SK-N-SH (cell line): ENCODE data around the gene DEGS1. TPM values are rescaled to one million over a fixed set of nuclear protein-coding genes. Genes with fewer than 3 reads are reported as not detected.

Source experiments
- CTCF ChIA-PET: fragments of 300-600, 350-600 bp; formaldehyde crosslinking; extraction: SDS; loops from one replicate; lab custom pipeline; 2021; lab: Yijun Ruan, JAX
- POLR2A ChIA-PET: fragments of 350-600 bp; sonication (Branson Sonifier 250); formaldehyde crosslinking; extraction: SDS; loops from one replicate; lab custom pipeline; 2020; ENCODE audit warnings: antibody characterized with exemption, inconsistent platforms; lab: Yijun Ruan, JAX
- DNase-seq: peaks from one replicate; pipeline ENCODE4 v3.0.0; 2012
- H2AFZ ChIP-seq: fragments of 200-600 bp; sonication (generic); 2 replicates; pipeline ENCODE4 v1.8.1; 2016; ENCODE audit warnings: antibody characterized with exemption, mild to moderate bottlenecking, low read depth
- H3F3A ChIP-seq: fragments of 200-600 bp; sonication (generic); replicated peaks from 2 replicates; pipeline ENCODE3; 2016; ENCODE audit warnings: antibody characterized with exemption, mild to moderate bottlenecking; ENCODE audit not compliant: insufficient read depth
- H3K27ac ChIP-seq, 2 experiments: fragments of 200-500 bp in 1 of 2; fragments of 200-600 bp in 1 of 2; sonication (Bioruptor generic) in 1 of 2; sonication (generic), shearing (Covaris generic) in 1 of 2; 2 replicates each; pipeline versions ENCODE4 v1.5.1 to v1.6.1; 2014 to 2016; ENCODE audit warnings: low read depth in 2 of 2, inconsistent platforms in 1 of 2, low read length in 1 of 2, mild to moderate bottlenecking in 1 of 2, mixed read lengths in 1 of 2
- H3K27me3 ChIP-seq: fragments of 200-600 bp; sonication (generic), shearing (Covaris generic); 2 replicates; pipeline ENCODE4 v1.6.1; 2016; ENCODE audit warnings: mixed run types; ENCODE audit not compliant: insufficient read depth
- H3K36me3 ChIP-seq, 2 experiments: fragments of 200-500 bp in 1 of 2; fragments of 200-600 bp in 1 of 2; sonication (Bioruptor generic) in 1 of 2; sonication (generic) in 1 of 2; replicated peaks in 1 of 2; 2 replicates each; pipeline versions ENCODE3 to v1.5.1; 2014 to 2016; ENCODE audit warnings: low read length in 1 of 2, mild to moderate bottlenecking in 1 of 2; ENCODE audit not compliant: insufficient read depth in 2 of 2, control insufficient read depth in 1 of 2
- H3K4me1 ChIP-seq, 2 experiments: fragments of 200-500 bp in 1 of 2; fragments of 200-600 bp in 1 of 2; sonication (Bioruptor generic) in 1 of 2; sonication (generic), shearing (Covaris generic) in 1 of 2; 2 replicates each; pipeline versions ENCODE4 v1.5.1 to v1.6.1; 2014 to 2016; ENCODE audit warnings: low read depth in 1 of 2, low read length in 1 of 2, mixed run types in 1 of 2; ENCODE audit not compliant: insufficient read depth in 2 of 2, control insufficient read depth in 1 of 2
- H3K4me2 ChIP-seq: fragments of 200-600 bp; sonication (generic), shearing (Covaris generic); 2 replicates; pipeline ENCODE4 v1.6.1; 2017; ENCODE audit warnings: mixed run types
- H3K4me3 ChIP-seq, 2 experiments: fragments of 200-500 bp in 1 of 2; fragments of 200-600 bp in 1 of 2; sonication (Bioruptor generic) in 1 of 2; sonication (generic), shearing (Covaris generic) in 1 of 2; 2 replicates each; pipeline versions ENCODE4 v1.5.1 to v1.8.1; 2014 to 2016; ENCODE audit warnings: low read depth in 2 of 2, inconsistent platforms in 1 of 2, low read length in 1 of 2, mild to moderate bottlenecking in 1 of 2, mixed read lengths in 1 of 2, moderate library complexity in 1 of 2
- H3K79me2 ChIP-seq: fragments of 200-600 bp; sonication (generic); 2 replicates; pipeline ENCODE4 v1.8.1; 2017; ENCODE audit warnings: mild to moderate bottlenecking; ENCODE audit not compliant: insufficient read depth
- H3K9ac ChIP-seq: fragments of 200-600 bp; sonication (generic); 2 replicates; pipeline ENCODE4 v1.6.1; 2017; ENCODE audit warnings: mixed run types
- H3K9me2 ChIP-seq: fragments of 200-600 bp; sonication (generic); 2 replicates; pipeline ENCODE4 v1.6.1; 2017; ENCODE audit warnings: mixed run types
- H3K9me3 ChIP-seq: fragments of 200-600 bp; sonication (generic); 2 replicates; pipeline ENCODE4 v1.6.1; 2017; ENCODE audit warnings: mixed run types, mild to moderate bottlenecking, moderate library complexity
- H4K20me1 ChIP-seq: fragments of 200-600 bp; sonication (generic); 2 replicates; pipeline ENCODE4 v1.6.1; 2017; ENCODE audit warnings: mild to moderate bottlenecking, mixed run types; ENCODE audit not compliant: insufficient read depth
- EZH2phosphoT487 ChIP-seq: fragments of 200-600 bp; sonication (generic); IDR thresholded peaks from 2 replicates; pipeline ENCODE4 v1.6.1; 2017; ENCODE audit warnings: low read depth, mixed run types, mild to moderate bottlenecking, antibody characterized with exemption, moderate library complexity, borderline replicate concordance
- FOXJ3 ChIP-seq: sonication (generic); formaldehyde crosslinking; IDR thresholded peaks from 2 replicates; pipeline ENCODE4 v1.5.1; 2020; ENCODE audit warnings: mild to moderate bottlenecking, missing genetic modification reagents
- GATA2 ChIP-seq: sonication (generic); formaldehyde crosslinking; IDR thresholded peaks from 2 replicates; pipeline ENCODE4 v1.5.0; 2020; ENCODE audit warnings: mild to moderate bottlenecking, missing genetic modification reagents
- JUND ChIP-seq: IDR thresholded peaks from 2 replicates; pipeline ENCODE4 v1.4.0; 2012
- MXI1 ChIP-seq: IDR thresholded peaks from 2 replicates; pipeline ENCODE4 v1.6.1; 2012; ENCODE audit warnings: mild to moderate bottlenecking, low read depth, low read length, improper control_type of control experiment
- NFIC ChIP-seq: IDR thresholded peaks from 2 replicates; pipeline ENCODE4 v1.4.0; 2012; ENCODE audit warnings: borderline replicate concordance
- POLR2AphosphoS5 ChIP-seq: IDR thresholded peaks from 2 replicates; pipeline ENCODE4 v1.6.1; 2012; ENCODE audit warnings: low read depth, low read length
- RFX5 ChIP-seq: IDR thresholded peaks from 2 replicates; pipeline ENCODE4 v1.6.1; 2012; ENCODE audit warnings: mild to moderate bottlenecking, improper control_type of control experiment, low read length
- RXRA ChIP-seq: IDR thresholded peaks from 2 replicates; pipeline ENCODE4 v1.4.0; 2012; ENCODE audit warnings: low read depth, mild to moderate bottlenecking, borderline replicate concordance
- SMC3 ChIP-seq: IDR thresholded peaks from 2 replicates; pipeline ENCODE4 v1.6.1; 2012; ENCODE audit warnings: low read depth, low read length, improper control_type of control experiment
- TEAD4 ChIP-seq: IDR thresholded peaks from 2 replicates; pipeline ENCODE4 v1.4.0; 2012; ENCODE audit warnings: mild to moderate bottlenecking, borderline replicate concordance; ENCODE audit not compliant: insufficient read depth
- WGBS: methylation state at CpG from one replicate; pipeline ENCODE4 v1.1.6; 2017; ENCODE audit warnings: low lambda C conversion rate; 5-methylcytosine and 5-hydroxymethylcytosine counted together
- polyA plus RNA-seq, 3 experiments: library from polyadenylated mRNA; depleted of rRNA; stranded (reverse); fragments of >200 nt; gene quantifications; 2 replicates each; pipeline ENCODE4 v1.2.3, GENCODE V29; 2012
- TF ChIP-seq, protein P1 (sequence below): IDR thresholded peaks from 2 replicates; pipeline ENCODE4 v1.4.0; 2012; ENCODE audit warnings: low read depth, borderline replicate concordance
- TF ChIP-seq, protein P2 (sequence below): fragments of 150-350 bp; IDR thresholded peaks from 2 replicates; pipeline ENCODE4 v1.6.1; 2016; ENCODE audit warnings: mild to moderate bottlenecking, low read depth, low read length
- TF ChIP-seq, protein P3 (sequence below): IDR thresholded peaks from 2 replicates; pipeline ENCODE4 v1.4.0; 2012; ENCODE audit warnings: low read depth
- TF ChIP-seq, protein P4 (sequence below): IDR thresholded peaks from 2 replicates; pipeline ENCODE4 v1.4.0; 2012; ENCODE audit warnings: low read depth, borderline replicate concordance

Gene DEGS1
- polyA plus RNA-seq, 1 of the 3 experiments (the other 2 are of a cell fraction), result 62.3 TPM

DNA sequence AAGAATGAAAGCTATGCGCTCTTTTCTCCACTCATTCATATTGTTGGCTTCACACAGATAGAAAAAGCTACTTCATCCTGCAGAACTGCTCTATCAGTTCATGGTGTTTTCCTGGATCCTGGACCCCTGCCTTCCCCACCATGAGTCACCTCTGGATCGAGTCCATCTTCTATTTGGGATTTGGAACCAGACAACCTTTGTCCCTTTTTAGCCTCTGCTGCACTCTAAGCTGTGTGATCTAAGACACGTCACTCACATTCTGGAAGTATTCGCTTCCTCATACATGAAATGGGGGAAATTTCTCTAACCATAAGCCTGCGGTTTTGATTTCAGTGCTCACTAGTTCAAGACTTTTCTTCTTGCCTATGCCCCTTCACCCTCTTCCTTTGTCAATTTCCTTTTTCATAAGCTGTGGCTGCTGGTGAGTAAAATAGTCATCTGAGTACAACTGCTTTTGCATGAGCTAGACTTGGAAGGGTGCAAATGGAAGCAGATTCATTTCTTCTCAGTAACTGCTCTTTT, 14.1 kb upstream of the DEGS1 start (continued):
- TF ChIP-seq SMC3 (no peak), GATA2 (no peak), EZH2phosphoT487 (no peak), MXI1 (no peak)
- TF ChIP-seq, protein P1, sequence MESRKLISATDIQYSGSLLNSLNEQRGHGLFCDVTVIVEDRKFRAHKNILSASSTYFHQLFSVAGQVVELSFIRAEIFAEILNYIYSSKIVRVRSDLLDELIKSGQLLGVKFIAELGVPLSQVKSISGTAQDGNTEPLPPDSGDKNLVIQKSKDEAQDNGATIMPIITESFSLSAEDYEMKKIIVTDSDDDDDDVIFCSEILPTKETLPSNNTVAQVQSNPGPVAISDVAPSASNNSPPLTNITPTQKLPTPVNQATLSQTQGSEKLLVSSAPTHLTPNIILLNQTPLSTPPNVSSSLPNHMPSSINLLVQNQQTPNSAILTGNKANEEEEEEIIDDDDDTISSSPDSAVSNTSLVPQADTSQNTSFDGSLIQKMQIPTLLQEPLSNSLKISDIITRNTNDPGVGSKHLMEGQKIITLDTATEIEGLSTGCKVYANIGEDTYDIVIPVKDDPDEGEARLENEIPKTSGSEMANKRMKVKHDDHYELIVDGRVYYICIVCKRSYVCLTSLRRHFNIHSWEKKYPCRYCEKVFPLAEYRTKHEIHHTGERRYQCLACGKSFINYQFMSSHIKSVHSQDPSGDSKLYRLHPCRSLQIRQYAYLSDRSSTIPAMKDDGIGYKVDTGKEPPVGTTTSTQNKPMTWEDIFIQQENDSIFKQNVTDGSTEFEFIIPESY, result no peak
- TF ChIP-seq, protein P2, sequence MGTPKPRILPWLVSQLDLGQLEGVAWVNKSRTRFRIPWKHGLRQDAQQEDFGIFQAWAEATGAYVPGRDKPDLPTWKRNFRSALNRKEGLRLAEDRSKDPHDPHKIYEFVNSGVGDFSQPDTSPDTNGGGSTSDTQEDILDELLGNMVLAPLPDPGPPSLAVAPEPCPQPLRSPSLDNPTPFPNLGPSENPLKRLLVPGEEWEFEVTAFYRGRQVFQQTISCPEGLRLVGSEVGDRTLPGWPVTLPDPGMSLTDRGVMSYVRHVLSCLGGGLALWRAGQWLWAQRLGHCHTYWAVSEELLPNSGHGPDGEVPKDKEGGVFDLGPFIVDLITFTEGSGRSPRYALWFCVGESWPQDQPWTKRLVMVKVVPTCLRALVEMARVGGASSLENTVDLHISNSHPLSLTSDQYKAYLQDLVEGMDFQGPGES, result no peak

DNA sequence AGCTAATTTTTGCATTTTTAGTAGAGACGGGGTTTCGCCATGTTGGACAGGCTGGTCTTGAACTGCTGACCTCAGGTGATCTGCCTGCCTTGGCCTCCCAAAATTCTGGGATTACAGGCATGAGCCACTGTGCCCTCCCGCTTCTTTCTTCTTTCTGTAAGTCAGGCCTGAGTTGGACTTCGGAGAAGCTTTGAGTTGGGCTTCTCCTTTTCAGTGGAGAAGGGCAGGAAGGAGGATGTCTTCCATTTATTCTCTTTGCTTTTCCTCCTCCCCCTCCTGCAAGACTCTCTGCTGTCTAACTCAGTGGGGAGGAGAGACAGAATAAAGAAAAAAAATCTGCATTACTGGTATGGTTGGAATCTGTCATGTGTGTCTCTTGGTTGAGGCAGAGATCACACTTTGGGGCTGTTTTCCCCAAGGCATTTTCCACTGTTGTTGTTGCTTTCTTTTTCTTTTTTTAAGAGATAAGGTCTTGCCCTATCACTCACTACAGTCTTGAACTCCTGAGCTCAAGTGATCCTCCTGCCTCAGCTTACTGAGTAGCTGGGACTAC, 13.2 kb upstream of the DEGS1 start:
- Histone ChIP-seq H3F3A (peaks cover 13% of the 10 kb centered on the region), H3K27ac (no peak overlapping the region), H3K36me3 (no peaks in the 10 kb centered on the region), H3K79me2 (no peaks in the 10 kb centered on the region), H4K20me1 (no peaks in the 10 kb centered on the region), H3K4me1 (0 out of 4 replicates have a peak, but pooled peaks cover 0 to 3% of the 10 kb centered on the region in 2 experiments), H2AFZ (no peak overlapping the region), H3K9ac (no peak overlapping the region), H3K4me2 (peak overlapping the region; percentile 67; the same call in 1 of the 2 replicates), H3K9me2 (no peaks in the 10 kb centered on the region), H3K9me3 (no peaks in the 10 kb centered on the region), H3K27me3 (no peaks in the 10 kb centered on the region), H3K4me3 (no peak overlapping the region)
- TF ChIP-seq, protein P3, sequence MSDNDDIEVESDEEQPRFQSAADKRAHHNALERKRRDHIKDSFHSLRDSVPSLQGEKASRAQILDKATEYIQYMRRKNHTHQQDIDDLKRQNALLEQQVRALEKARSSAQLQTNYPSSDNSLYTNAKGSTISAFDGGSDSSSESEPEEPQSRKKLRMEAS, result no peak
- TF ChIP-seq MXI1, result no peak
- ChIA-PET POLR2A (interaction anchor here (0.9 kb wide), 1 partner anchor 13 kb away, joined by 3 read pairs; no protein-coding TSS in a partner anchor), CTCF (interaction anchor here (0.8 to 1.7 kb wide), 5 partner anchors 8 to 164 kb away, joined by 3 to 6 read pairs (median 4); no protein-coding TSS in a partner anchor)
- DNase-seq, result no peak
- 91% methylated on average over 4 of the region's 4 CpGs for WGBS

DNA sequence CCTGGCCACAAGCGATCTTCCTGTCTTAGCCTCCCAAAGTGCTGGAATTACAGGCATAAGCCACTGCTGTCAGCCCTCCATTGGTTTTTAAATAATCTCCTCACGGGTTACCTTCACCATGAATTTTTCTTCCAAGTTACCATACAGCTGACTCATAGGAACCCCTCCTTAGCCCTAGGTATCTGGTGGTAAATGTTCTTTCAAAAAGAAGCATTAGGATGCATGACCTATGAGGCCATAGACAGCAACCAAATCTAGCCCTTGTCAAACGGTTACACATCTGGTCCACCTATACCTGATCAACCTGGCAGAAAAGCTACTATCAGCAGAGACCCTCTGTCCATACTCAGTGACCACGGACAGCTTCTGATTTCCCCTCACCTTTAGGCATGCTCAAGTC, 12.7 kb upstream of the DEGS1 start:
- no peak overlapping the region for H3K4me2 ChIP-seq
- 0 out of 4 replicates have a peak, but pooled peaks cover 0 to 3% of the 10 kb centered on the region in 2 experiments for H3K4me1 ChIP-seq
- H3F3A ChIP-seq, result peaks cover 13% of the 10 kb centered on the region
- H3K27ac ChIP-seq, result no peak overlapping the region
- ChIA-PET POLR2A (interaction anchor here (0.9 kb wide), 1 partner anchor 12 kb away, joined by 3 read pairs; no protein-coding TSS in a partner anchor), CTCF (interaction anchor here (0.8 to 1.7 kb wide), 3 partner anchors 8 to 21 kb away, joined by 3 to 6 read pairs (median 4); no protein-coding TSS in a partner anchor)
- H4K20me1 ChIP-seq, result no peaks in the 10 kb centered on the region
- no peaks in the 10 kb centered on the region for H3K36me3 ChIP-seq
- no peak for DNase-seq
- no peak overlapping the region for H2AFZ ChIP-seq
- no peak overlapping the region for H3K4me3 ChIP-seq
- 94% methylated on average over 3 of the region's 4 CpGs for WGBS
- no peaks in the 10 kb centered on the region for H3K9me3 ChIP-seq
- H3K79me2 ChIP-seq, result no peaks in the 10 kb centered on the region
- no peaks in the 10 kb centered on the region for H3K27me3 ChIP-seq
- H3K9me2 ChIP-seq, result no peaks in the 10 kb centered on the region
- H3K9ac ChIP-seq, result no peak overlapping the region
- TF ChIP-seq POLR2AphosphoS5 (no peak), RFX5 (no peak), NFIC (no peak), RXRA (no peak), TEAD4 (no peak), JUND (no peak), FOXJ3 (CRISPR knock-in tag) (no peak)
- TF ChIP-seq, protein P2, result no peak
- TF ChIP-seq, protein P4, sequence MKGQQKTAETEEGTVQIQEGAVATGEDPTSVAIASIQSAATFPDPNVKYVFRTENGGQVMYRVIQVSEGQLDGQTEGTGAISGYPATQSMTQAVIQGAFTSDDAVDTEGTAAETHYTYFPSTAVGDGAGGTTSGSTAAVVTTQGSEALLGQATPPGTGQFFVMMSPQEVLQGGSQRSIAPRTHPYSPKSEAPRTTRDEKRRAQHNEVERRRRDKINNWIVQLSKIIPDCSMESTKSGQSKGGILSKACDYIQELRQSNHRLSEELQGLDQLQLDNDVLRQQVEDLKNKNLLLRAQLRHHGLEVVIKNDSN, result no peak
- TF ChIP-seq, protein P3, result no peak
- TF ChIP-seq, protein P1, result no peak
